Measurements from ENCODE around the gene BMP7.

BMP7 gene

DNA sequence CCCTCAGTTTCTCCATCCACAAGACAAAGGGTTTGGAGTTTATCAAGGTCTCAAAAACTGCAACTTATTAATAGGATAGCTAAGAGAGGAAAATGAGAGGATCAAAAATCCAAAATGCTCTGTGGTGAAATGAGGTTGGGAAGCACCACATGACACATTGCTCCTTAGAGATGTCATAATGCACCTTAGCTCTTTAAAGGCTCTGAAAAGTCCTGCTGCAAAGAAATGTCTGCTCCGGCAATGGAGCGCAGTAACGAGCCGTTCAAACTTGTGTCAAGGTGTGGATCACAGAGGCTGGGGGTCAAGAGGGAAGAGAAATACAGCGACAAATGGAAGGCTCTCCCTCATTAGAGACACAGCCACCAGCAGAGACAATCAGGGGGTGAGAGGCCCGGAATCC is 53.1 kb downstream of the BMP7 start:
- no peak overlapping the region for H3K4me3 ChIP-seq (ENCODE audit: low read depth, low read length)
- H3K9me3 ChIP-seq, result no peaks in the 10 kb centered on the region
- H3K27me3 ChIP-seq, result no peaks in the 10 kb centered on the region
- H3K36me3 ChIP-seq, result no peaks in the 10 kb centered on the region
- no peaks in the 10 kb centered on the region for H3K4me1 ChIP-seq
- TF ChIP-seq, protein P1, sequence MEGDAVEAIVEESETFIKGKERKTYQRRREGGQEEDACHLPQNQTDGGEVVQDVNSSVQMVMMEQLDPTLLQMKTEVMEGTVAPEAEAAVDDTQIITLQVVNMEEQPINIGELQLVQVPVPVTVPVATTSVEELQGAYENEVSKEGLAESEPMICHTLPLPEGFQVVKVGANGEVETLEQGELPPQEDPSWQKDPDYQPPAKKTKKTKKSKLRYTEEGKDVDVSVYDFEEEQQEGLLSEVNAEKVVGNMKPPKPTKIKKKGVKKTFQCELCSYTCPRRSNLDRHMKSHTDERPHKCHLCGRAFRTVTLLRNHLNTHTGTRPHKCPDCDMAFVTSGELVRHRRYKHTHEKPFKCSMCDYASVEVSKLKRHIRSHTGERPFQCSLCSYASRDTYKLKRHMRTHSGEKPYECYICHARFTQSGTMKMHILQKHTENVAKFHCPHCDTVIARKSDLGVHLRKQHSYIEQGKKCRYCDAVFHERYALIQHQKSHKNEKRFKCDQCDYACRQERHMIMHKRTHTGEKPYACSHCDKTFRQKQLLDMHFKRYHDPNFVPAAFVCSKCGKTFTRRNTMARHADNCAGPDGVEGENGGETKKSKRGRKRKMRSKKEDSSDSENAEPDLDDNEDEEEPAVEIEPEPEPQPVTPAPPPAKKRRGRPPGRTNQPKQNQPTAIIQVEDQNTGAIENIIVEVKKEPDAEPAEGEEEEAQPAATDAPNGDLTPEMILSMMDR (IDR thresholded peaks at IDR 0.05; ENCODE audit: low read depth, low read length), result no peak
- no peak for DNase-seq

DNA sequence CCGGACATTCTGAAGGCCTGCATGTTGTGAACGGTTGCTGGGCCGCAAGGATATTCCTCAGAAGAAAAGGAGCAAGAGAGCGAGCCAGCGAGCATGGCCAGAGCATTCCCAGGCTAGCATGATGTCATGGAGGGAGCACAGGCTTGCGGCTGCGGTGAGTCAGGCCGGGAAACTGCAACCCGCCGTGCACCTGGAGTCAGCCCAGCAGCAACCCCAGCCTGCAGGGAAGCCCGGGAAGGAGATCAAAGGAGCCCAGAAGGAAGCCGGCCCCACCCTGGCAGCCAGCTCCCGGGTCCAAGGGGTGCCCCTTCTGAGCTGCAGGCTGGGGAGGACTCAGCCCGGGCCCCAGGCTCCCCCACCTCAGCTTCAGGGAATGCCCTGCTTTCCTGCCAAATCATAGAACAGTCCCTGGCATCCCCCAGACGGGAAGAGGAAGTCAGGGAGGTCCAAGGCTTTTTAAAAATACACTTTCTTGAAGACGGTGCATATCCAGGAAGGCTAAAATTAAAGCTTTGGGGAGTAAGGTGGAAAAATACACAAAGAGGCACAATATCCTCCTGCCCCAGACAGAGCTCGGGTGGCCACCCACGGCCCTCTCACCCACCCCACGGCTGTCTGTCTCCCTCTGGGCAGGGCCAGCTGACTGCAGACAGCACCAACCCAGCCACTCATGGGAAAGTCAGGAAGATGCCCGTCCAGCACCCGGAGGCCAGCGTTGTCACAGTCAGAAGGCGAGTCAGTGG is 53.7 kb downstream of the BMP7 start:
- Histone ChIP-seq H3K9me3 (no peaks in the 10 kb centered on the region), H3K27me3 (no peaks in the 10 kb centered on the region), H3K36me3 (no peaks in the 10 kb centered on the region), H3K4me1 (no peaks in the 10 kb centered on the region), H3K4me3 (ENCODE audit: low read depth, low read length) (no peak overlapping the region)
- no peak for DNase-seq
- TF ChIP-seq, protein P1 (IDR thresholded peaks at IDR 0.05; ENCODE audit: low read depth, low read length), result no peak

DNA sequence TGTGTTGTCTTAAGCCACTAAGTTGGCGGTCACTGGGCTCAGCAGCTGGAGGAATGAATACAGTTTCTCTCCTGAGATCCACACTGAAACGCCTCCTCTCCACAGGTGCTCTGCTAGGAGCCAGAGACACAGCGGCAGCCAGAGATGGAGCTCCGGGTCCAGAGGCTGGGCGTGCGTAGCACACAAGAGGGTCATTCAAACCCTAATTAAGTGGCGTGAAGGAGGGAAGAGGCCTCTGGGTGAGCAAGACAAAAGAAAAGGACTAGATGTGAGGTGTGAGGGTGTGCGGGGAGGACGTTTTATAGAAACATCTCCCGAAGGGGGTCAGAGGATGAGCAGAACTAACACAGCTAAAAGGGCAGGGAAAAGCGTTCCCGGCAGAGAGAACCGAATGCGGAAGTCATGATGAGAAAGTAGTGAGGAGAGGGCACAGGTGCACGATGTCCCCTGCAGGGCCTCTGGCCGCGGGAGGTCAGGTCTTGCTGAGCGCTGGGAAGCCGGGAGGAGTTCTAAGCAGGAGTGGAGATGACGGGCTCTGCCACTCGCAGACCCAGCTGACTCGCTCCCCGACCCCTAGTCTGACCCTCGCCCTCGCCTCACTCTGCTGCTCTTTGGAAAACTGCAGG is 54.4 kb downstream of the BMP7 start:
- no peak overlapping the region for H3K4me3 ChIP-seq (ENCODE audit: low read depth, low read length)
- no peaks in the 10 kb centered on the region for H3K4me1 ChIP-seq
- H3K36me3 ChIP-seq, result no peaks in the 10 kb centered on the region
- no peaks in the 10 kb centered on the region for H3K27me3 ChIP-seq
- TF ChIP-seq, protein P1 (IDR thresholded peaks at IDR 0.05; ENCODE audit: low read depth, low read length), result no peak
- H3K9me3 ChIP-seq, result no peaks in the 10 kb centered on the region
- no peak for DNase-seq

DNA sequence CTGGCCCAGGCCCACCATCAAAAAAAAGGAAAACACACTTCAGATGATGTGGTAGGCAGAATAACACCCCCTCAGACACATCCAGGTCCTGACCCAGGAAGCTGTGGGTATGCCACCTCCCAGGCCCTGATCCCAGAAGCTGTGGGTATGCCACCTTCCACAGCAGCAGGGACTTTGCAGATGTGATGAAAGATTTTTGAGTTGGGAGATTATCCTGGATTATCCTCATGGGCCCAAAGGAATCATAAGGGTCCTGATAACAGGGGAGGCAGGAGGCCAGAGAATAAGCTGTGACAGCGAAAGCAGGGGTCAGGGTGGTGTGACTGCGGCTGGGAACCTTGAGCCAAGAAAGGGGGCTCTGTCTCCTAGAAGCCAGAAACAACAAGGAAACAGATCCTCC is 55.0 kb downstream of the BMP7 start:
- H3K9me3 ChIP-seq, result no peaks in the 10 kb centered on the region
- no peak overlapping the region for H3K4me3 ChIP-seq (ENCODE audit: low read depth, low read length)
- TF ChIP-seq, protein P1 (IDR thresholded peaks at IDR 0.05; ENCODE audit: low read depth, low read length), result no peak
- no peaks in the 10 kb centered on the region for H3K36me3 ChIP-seq
- no peaks in the 10 kb centered on the region for H3K4me1 ChIP-seq
- DNase-seq, result no peak
- H3K27me3 ChIP-seq, result no peaks in the 10 kb centered on the region

DNA sequence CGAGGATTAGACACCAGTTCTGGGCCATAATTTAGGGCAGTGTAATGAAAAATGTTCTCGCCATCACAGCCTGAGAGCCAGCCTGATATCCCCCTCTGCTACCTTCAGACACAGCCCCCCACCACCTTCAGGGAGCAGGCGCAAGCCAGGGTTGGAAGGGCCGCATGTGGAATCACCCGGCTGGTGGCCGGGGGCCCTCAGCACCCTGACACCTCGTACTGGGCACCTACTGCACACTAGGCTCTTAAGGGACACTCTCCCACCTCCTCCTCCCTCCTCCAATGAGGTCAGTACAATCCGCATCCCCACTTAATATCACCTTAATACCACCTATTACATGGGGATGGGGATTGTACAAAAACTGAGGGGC is 55.5 kb downstream of the BMP7 start:
- Histone ChIP-seq H3K4me3 (ENCODE audit: low read depth, low read length) (no peak overlapping the region), H3K4me1 (no peaks in the 10 kb centered on the region), H3K9me3 (no peaks in the 10 kb centered on the region), H3K36me3 (no peaks in the 10 kb centered on the region), H3K27me3 (no peaks in the 10 kb centered on the region)
- TF ChIP-seq, protein P1 (IDR thresholded peaks at IDR 0.05; ENCODE audit: low read depth, low read length), result no peak
- DNase-seq, result no peak

All from BE2C (cell line).